Astrocyte (in vitro differentiated cells and primary cell): ENCODE measurements around the gene PDE1A.

ENCODE experiments used
- CTCF ChIP-seq: IDR thresholded peaks from 2 replicates; pipeline ENCODE4 v1.5.1; 2011; ENCODE audit warnings: low read depth, mild to moderate bottlenecking, inconsistent platforms, low read length, moderate library complexity; ENCODE audit not compliant: insufficient read depth
- EZH2 ChIP-seq: IDR thresholded peaks from 2 replicates; pipeline ENCODE4 v1.6.1; 2012; ENCODE audit warnings: mild to moderate bottlenecking, low read length, inconsistent platforms; ENCODE audit not compliant: insufficient read depth

DNA sequence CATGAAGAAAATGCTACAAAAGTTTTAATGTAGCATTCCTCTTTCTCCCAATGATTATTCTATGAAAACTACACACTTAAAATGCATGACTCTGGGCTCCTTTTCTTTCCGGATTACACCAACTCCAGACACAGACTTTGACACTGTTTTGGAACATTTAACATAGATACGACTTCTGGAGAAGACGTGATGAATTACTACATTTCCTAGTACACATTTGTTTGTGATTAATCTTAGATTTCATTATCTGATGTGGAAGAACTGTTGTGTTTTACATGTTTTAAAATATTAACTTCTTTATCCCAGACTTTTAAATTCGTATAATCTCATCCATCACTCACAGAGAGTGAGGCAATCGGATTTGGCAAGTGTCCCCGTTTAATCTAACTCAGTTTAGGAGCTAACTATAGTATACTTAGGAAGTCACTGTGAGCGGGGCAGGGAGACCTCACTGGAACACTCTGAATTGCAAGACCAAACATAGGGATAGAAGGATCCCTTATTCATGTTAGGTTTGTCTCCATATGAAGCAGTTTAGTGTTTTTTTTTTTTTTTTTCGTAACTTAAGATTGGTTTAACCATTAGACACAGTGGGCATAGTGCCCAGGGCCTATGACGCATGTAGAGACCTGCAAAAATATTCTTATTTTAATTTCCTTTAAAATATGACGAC, 66.7 kb downstream of the PDE1A start:
- no peak for TF ChIP-seq CTCF
- TF ChIP-seq EZH2: no peak
